H1 (cell line): ENCODE measurements around the gene TNS4.

Experiments used
- KDM5A ChIP-seq: fragments of 200-600 bp; IDR thresholded peaks from 2 replicates; pipeline ENCODE4 v1.7.1; 2012; ENCODE audit warnings: mild to moderate bottlenecking, low read length, inconsistent platforms, mixed read lengths
- POLR2AphosphoS5 ChIP-seq: IDR thresholded peaks from 2 replicates; pipeline ENCODE4 v1.6.1; 2011; ENCODE audit warnings: low read depth, low read length
- TF ChIP-seq, protein P1 (sequence below), 3 experiments: IDR thresholded peaks; 1 replicate in 2 of 3; 2 replicates in 1 of 3; pipeline versions ENCODE4 v1.5.1 to v1.6.1; 2011; ENCODE audit warnings: low read length in 3 of 3, mild to moderate bottlenecking in 3 of 3, inconsistent platforms in 2 of 3, low read depth in 1 of 3, moderate library complexity in 1 of 3; ENCODE audit not compliant: insufficient read depth in 1 of 3; ENCODE audit errors: control extremely low read depth in 1 of 3

DNA sequence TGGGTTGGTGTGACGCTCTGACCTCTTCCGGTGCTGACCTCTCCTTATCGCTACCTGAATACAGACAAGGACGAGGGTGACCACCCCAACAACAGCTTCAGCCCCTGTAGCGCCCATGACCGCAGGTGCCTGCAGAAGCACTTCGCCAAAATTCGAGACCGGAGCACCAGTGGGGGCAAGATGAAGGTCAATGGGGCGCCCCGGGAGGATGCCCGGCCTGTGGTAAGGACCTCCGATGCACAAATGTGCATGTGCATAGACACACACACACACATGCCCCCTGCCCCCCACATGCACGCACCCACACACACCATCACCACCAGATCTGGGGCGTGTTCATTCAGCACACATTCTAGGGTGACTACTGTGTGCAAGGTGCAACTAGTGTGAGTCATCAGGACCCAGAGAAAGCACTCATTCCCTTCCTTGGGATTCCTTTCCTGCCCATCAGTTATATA lies 48.5 kb downstream of the TNS4 start:
- TF ChIP-seq, protein P1, sequence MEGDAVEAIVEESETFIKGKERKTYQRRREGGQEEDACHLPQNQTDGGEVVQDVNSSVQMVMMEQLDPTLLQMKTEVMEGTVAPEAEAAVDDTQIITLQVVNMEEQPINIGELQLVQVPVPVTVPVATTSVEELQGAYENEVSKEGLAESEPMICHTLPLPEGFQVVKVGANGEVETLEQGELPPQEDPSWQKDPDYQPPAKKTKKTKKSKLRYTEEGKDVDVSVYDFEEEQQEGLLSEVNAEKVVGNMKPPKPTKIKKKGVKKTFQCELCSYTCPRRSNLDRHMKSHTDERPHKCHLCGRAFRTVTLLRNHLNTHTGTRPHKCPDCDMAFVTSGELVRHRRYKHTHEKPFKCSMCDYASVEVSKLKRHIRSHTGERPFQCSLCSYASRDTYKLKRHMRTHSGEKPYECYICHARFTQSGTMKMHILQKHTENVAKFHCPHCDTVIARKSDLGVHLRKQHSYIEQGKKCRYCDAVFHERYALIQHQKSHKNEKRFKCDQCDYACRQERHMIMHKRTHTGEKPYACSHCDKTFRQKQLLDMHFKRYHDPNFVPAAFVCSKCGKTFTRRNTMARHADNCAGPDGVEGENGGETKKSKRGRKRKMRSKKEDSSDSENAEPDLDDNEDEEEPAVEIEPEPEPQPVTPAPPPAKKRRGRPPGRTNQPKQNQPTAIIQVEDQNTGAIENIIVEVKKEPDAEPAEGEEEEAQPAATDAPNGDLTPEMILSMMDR (IDR thresholded peaks at IDR 0.05; ENCODE audit: control extremely low read depth in 1 of 3, insufficient read depth in 1 of 3, low read depth in 1 of 3, low read length in 3 of 3), result no peak
- no peak for TF ChIP-seq POLR2AphosphoS5
- no peak for TF ChIP-seq KDM5A
